ENCODE results near the gene OSBPL3. TPM values are rescaled to one million over a fixed set of nuclear protein-coding genes. Genes with fewer than 3 reads are reported as not detected.

The OSBPL3 gene
- total RNA-seq, 2 donors from 2014 or later: 9.0 to 14.8 TPM

DNA sequence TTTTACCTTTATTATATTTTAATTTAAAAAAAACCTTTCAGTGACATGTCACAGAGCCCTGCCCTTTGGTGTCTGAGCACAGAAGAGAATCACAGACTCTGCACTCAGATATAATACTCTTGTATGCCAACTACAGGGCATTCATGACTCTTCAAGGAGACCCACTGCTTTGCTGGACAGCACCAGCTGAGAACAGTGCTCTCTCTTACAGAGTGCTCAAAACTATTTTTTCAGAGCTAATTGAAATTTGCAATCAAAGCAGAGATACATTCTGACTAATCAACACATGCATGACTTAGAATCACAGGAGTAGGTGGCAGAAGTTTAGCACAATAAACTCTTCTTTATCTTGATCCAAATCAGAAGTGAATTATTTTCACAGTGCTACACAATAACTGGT is 99.1 kb downstream of the OSBPL3 start:
- no peak for DNase-seq
- H3K9ac ChIP-seq (ENCODE audit: low read depth in 2 of 2, low read length in 2 of 2): no peak overlapping the region
- no peak for TF ChIP-seq CTCF (IDR thresholded peaks at IDR 0.05)
- H3K4me3 ChIP-seq: no peak overlapping the region
- intact Hi-C loops (cut with DNase I): no loop called here
- H3K4me1 ChIP-seq: no peaks in the 10 kb centered on the region
- no peaks in the 10 kb centered on the region for H3K36me3 ChIP-seq
- H3K27me3 ChIP-seq: no peaks in the 10 kb centered on the region
- H3K9me3 ChIP-seq: no peaks in the 10 kb centered on the region
- H3K27ac ChIP-seq: no peak overlapping the region

- Histone ChIP-seq H3K27me3 (no peaks in the 10 kb centered on the region), H3K9ac (ENCODE audit: low read depth in 2 of 2, low read length in 2 of 2) (no peak overlapping the region), H3K4me3 (no peak overlapping the region), H3K36me3 (no peaks in the 10 kb centered on the region), H3K27ac (no peak overlapping the region), H3K4me1 (no peaks in the 10 kb centered on the region), H3K9me3 (no peaks in the 10 kb centered on the region)
- intact Hi-C loops (cut with DNase I): no loop called here
- no peak for DNase-seq
- TF ChIP-seq CTCF (IDR thresholded peaks at IDR 0.05): no peak
Measured at GRCh38 chr7:24879291-24879690, 100.7 kb downstream of the OSBPL3 start.

DNA sequence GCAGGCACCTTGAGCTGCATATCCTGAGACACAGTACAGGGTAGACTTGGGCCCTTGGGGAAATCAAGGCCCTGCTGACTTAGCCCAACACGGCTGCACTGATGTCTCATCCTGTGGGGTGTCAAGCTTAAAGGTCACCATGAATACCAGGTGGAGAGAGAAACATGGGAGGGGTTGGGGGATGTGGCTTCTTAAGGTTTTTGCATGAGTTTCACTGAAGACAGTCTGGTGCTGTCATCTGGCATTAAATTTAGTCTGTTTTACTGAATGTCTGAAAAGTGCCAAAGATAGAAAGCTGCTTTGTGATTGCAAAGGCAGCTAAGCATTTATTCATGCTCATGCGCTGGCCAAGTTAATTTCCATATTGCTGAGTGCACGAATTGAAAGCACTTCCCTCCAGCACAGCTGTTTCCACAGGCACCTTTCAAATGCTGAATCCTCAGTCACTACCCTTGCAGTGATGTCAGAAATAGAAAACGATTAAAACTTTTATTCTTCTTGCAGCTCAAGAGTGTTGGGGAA is 102.1 kb downstream of the OSBPL3 start:
- intact Hi-C loops (cut with DNase I): no loop called here
- Histone ChIP-seq H3K27ac (no peak overlapping the region), H3K9ac (ENCODE audit: low read depth in 2 of 2, low read length in 2 of 2) (no peak overlapping the region), H3K9me3 (no peaks in the 10 kb centered on the region), H3K4me3 (no peak overlapping the region), H3K36me3 (no peaks in the 10 kb centered on the region), H3K27me3 (no peaks in the 10 kb centered on the region), H3K4me1 (no peaks in the 10 kb centered on the region)
- TF ChIP-seq CTCF (IDR thresholded peaks at IDR 0.05): no peak
- no peak for DNase-seq

- H3K9me3 ChIP-seq: no peaks in the 10 kb centered on the region
- no peak for TF ChIP-seq CTCF (IDR thresholded peaks at IDR 0.05)
- no peak overlapping the region for H3K4me3 ChIP-seq
- no peak overlapping the region for H3K9ac ChIP-seq (ENCODE audit: low read depth in 2 of 2, low read length in 2 of 2)
- H3K27ac ChIP-seq: no peak overlapping the region
- intact Hi-C loops (cut with DNase I): no loop called here
- no peaks in the 10 kb centered on the region for H3K27me3 ChIP-seq
- no peak for DNase-seq
- H3K36me3 ChIP-seq: no peaks in the 10 kb centered on the region
- no peaks in the 10 kb centered on the region for H3K4me1 ChIP-seq
Measured at GRCh38 chr7:24874791-24875190, 105.2 kb downstream of the OSBPL3 start.

- intact Hi-C loops (cut with DNase I): no loop called here
- no peaks in the 10 kb centered on the region for H3K27me3 ChIP-seq
Measured at GRCh38 chr7:24873944-24874343, 106.0 kb downstream of the OSBPL3 start.

More at GRCh38 chr7:24873944-24874343, 106.0 kb downstream of the OSBPL3 start:
- Histone ChIP-seq H3K36me3 (no peaks in the 10 kb centered on the region), H3K9me3 (no peaks in the 10 kb centered on the region), H3K9ac (ENCODE audit: low read depth in 2 of 2, low read length in 2 of 2) (no peak overlapping the region), H3K4me1 (no peaks in the 10 kb centered on the region), H3K4me3 (no peak overlapping the region), H3K27ac (no peak overlapping the region)
- TF ChIP-seq CTCF (IDR thresholded peaks at IDR 0.05): no peak
- DNase-seq: no peak

Measured in colonic mucosa (tissue), 4 donors.